Esophagus muscularis mucosa (tissue), 3 donors: ENCODE measurements around the gene LUC7L.

ENCODE experiments used
- POLR2A ChIP-seq: fragments of 450-650 bp; IDR thresholded peaks from one replicate; pipeline ENCODE4 v1.6.1; 2017; ENCODE audit warnings: antibody characterized with exemption, moderate library complexity, mild to moderate bottlenecking, low read depth
- POLR2AphosphoS5 ChIP-seq, 2 donors: sonication (generic); formaldehyde crosslinking; IDR thresholded peaks; one replicate each; pipeline ENCODE4 v1.6.1; 2017; ENCODE audit warnings: antibody characterized with exemption in 2 of 2
- TF ChIP-seq, protein P1 (sequence below), 3 experiments: fragments of 200-600 bp in 2 of 3; fragments of 450-650 bp in 1 of 3; sonication (generic) in 2 of 3; IDR thresholded peaks; one replicate each; pipeline ENCODE4 v1.5.1; 2017 to 2019; ENCODE audit warnings: antibody characterized with exemption in 3 of 3, mild to moderate bottlenecking in 2 of 3, moderate library complexity in 1 of 3

DNA sequence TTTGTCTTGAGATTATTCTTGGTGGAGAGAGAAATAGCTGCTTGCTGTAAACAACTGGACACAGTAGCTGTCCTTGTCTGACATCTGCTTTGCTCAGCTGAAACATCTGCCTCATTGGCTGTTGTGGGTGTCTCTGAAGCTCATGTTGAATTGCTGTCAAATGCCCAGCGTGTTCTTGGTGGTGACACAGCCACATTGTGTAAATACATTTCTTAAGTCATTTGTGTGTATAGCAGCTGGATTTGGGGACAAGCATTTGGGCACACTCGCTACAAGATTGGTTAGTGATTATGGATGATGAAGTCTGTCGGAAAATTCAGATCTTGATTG is 10.7 kb upstream of the LUC7L start:
- TF ChIP-seq POLR2A (no peak), POLR2AphosphoS5 (IDR thresholded peaks at IDR 0.05) (no peak)
- TF ChIP-seq, protein P1, sequence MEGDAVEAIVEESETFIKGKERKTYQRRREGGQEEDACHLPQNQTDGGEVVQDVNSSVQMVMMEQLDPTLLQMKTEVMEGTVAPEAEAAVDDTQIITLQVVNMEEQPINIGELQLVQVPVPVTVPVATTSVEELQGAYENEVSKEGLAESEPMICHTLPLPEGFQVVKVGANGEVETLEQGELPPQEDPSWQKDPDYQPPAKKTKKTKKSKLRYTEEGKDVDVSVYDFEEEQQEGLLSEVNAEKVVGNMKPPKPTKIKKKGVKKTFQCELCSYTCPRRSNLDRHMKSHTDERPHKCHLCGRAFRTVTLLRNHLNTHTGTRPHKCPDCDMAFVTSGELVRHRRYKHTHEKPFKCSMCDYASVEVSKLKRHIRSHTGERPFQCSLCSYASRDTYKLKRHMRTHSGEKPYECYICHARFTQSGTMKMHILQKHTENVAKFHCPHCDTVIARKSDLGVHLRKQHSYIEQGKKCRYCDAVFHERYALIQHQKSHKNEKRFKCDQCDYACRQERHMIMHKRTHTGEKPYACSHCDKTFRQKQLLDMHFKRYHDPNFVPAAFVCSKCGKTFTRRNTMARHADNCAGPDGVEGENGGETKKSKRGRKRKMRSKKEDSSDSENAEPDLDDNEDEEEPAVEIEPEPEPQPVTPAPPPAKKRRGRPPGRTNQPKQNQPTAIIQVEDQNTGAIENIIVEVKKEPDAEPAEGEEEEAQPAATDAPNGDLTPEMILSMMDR (IDR thresholded peaks at IDR 0.05): no peak
